ENCODE data around the gene THTPA.
"Not testable (repeated sequence)": the region's sequence is repeated elsewhere in the genome, so short reads cannot be mapped to it uniquely, and the experiment has no call there.

THTPA gene

DNA sequence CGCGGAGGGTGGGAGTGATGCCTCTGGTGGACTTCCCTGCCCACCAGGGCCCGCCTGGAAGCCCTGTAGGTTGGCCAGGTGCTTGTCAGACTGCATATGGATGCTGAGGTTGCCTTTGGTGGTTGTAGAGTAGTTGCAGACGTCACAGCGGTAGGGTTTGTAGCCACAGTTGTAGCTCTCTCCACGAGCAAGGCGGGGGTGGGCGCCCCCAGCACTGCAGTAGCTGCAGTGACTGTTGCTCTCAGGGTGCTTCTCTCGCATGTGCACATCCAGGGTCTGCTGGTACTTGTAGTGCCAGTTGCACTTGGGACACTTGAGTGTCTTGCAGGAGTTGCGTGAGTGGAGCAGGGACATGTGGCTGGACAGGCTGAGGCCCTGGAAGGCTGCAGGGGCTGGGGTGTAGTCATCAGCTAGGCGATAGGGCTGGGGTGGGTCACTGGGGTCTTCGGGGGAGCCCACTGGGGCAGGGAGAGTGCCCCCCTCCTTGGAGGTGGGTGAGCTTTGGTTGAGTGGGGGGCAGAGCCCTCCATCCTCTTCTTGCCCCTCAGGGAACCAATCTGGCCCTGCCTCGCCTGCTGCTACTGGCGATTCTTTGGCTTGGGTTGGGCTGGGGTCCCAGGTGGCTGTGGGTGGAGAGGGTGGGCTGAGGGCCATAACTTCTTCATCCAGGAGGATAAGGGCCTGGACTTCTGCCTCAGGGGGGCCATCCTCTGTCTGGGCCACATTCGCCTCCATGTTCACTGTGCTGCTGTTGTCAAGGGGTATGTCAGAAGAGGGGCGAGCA is 22.2 kb upstream of the THTPA start:
- no peak for DNase-seq (ENCODE audit: low read depth in 2 of 2)

DNA sequence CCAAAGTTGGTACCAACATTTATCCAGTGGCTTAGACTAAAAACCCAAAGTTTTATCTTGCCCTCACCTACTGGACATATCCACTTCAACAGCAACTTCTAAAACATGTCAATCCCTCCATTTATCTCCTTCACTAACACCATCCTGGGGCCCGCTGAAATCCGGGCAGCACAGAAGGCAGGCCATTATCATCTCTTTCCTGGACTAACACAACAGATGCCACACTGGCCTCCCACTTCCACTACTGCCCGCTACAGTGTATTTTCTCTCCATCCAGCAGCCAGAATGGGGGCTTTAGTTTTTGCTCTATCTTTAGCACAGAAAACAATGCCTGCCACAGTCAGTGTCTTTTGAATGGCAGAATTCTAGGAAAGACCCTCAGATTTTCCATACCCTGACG is 20.1 kb upstream of the THTPA start:
- no peak for DNase-seq (ENCODE audit: low read depth in 2 of 2)

DNA sequence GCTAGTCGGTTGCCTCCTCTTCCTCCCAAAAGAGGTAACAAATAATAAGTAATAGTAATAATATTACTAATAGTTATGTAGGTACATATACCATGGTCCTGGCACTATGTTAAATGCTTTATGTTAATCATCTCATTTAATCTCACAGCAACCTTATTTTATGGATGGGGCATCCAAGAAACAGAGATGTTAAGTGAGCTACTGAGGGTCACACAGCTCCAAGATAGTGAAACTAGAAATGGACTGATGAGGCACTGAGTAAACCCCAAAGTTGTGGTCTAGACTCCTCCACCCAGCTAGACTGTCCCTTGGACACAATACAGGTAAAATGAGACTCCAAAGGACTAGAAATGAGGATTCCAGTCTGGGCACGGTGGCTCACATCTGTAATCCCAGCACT is 19.6 kb upstream of the THTPA start:
- DNase-seq (ENCODE audit: low read depth in 2 of 2) = no peak

DNA sequence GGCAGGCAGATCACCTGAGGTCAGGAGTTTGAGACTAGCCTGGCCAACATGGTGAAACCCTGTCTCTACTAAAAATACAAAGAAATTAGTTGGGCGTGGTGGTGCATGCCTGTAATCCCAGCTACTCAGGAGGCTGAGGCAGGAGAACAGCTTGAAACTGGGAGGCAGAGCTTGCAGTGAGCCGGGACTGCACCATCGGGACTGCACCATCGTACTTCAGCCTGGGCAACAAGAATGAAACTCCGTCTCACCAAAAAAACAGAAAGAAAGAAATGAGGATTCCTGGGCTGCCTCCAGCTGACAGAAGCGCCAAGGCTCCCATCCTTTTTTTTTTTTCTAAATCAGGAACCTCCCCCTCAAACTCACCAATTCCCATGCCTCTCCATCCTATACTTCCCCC is 19.2 kb upstream of the THTPA start:
- DNase-seq (ENCODE audit: low read depth in 2 of 2) = not testable (repeated sequence)

DNA sequence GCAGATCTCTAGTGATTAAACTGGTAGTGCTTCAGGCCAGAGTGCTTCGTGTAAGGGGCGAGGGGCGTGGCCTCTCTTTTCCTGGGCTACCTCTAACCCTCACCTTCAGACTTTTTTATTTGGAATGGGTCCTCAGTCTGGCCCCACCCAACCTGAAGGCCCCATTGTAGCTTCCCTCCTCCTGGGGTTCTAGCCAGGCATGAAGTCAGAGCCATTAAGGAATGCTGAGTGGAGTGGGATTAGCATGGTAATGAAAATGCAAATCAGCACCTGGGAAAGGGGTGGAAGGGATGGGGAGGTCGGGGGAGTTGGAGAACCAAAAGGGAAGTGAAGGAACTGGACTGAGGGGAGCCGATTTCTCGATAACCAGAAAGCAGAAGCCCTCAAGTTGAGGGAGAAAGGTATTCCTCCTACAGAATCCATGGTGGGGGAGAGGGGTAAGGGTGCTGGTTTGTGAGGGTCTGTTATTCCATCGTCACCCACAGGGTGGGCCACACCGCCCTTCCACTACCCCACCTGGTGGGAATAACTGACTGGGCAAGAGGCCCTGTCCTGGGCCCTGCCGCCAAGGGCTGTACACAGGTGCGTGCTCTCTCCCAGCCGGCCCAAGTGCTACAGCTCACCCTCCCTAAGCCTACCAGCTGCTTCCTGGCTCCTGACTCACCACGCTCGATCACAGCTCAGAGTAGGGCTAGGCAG is 18.6 kb upstream of the THTPA start:
- no peak for DNase-seq (ENCODE audit: low read depth in 2 of 2)

DNA sequence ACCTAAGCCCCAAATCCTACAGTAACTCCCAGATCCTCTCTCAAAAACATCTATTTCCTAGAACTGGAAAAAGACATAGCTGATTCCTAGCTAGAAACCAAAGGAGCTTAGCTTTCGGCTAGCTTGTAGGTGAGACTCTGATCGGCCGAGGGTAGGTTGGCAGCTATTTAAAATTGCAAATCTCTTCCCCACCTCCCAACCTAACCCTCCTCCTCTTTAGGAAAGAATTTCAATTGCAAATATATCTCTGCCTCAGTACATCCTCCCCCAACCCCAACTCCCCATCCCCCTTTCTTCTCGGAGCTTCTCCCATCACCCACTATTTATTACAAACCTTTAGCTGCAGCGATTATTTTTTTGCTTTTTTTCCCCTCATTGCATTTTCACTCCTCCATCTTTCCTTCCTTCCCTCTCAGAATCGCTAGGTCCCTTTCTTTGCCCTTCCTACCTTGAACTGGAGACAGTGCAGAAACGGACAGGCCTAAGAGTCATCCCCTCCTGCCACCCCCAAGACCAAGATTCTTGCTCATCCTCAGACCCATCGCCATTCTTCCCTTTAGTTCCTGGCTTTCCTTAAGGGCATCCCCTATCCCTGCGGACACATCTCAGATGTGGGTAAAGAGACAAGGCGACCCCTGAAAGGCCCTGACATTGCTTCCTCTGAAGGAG is 17.9 kb upstream of the THTPA start:
- DNase-seq (ENCODE audit: low read depth in 2 of 2) = no peak

DNA sequence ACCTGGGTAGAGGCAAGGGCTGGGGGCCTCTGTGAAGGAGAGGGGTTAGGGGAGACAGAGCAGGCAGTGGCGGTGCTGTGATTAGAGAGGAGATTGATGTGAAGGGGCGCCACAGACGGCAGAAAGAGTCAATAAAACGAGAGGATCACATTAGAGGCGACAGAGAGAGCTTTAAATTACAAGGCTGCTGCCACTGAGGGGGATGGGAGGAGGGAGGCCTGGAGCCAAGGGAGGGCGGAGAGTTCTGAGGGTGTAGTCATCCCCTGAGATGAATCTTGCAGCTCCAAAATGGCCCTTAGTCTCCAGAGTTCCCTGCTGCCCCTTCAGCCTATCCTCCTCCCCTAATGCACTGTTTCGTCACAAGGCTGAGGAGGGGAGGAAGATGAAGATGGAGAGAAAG is 17.3 kb upstream of the THTPA start:
- no peak for DNase-seq (ENCODE audit: low read depth in 2 of 2)

DNA sequence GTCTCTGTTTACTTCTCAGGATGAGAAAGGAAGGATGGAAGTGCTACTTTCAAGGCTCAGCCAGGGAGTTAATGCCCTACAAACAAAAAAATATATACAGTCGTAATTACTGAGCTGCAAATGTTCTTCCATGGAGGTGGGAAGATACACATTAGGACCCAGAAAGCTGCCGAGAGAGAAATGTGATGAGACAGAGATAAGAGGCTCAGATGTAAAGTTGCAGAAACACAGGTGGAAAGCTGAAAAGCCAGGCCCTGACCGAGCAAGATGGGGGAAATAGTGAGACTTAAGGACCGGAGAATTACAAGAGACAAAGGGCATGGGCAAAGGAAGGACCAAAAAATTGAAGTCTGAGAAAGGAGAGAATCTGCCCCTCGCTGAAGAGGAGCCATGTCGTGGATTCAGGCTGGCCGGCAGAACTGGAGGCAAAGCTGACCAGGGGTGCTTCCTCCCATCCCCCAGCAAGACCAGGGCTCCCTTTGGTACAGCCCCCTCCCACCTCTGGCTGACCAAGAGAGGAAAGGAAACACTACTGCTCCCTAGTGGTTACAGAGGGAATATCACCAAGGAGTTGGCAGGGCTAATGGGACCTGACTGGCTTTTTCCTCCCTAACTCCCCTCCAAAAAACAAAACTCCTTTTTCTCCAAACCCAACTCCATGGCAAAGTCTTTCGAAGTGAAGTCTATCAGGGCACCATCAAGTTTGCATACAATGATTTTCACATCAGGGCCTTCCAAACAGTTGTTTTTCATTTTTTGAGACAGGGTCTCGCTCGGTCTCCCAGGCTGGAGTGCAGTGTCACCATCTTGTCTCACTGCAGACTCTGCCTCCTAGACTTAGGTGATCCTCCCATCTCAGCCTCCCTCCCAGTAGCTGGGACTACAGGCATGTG is 16.6 kb upstream of the THTPA start:
- DNase-seq (ENCODE audit: low read depth in 2 of 2) = no peak

DNA sequence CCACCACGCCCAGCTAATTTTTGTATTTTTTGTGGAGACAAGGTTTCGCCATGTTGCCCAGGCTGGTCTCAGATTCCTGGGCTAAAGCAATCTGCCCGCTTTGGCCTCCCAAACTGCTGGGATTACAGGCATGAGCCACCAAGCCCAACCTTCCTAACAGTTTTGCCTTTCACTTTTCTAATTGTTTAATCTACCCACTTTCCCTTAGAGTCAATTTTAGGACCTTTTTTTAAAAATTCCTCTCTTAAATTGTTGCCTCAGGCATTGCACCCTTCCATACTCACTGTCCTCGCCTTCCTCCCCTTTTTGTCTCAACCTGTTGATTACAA is 16.0 kb upstream of the THTPA start:
- DNase-seq (ENCODE audit: low read depth in 2 of 2) = no peak

DNA sequence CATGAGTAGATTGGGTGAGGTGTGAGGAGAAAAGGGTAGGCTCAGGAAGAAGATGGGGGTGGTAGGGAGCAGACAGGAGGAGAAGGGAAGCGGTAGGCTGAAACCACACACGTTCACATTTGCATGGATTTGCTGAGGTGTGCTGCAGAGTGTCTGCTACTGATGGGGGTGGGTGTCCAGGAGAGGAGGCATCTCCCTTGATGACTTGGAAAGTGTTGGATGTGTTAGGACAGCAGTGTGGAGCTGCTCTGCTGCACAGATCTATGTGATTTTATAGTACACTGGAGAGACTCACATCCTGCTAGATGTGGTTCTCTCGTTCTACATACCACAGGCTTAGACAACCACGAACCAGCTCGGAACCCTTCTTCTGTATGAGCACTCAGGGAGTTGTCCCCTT is 13.8 kb upstream of the THTPA start:
- DNase-seq (ENCODE audit: low read depth in 2 of 2) = no peak

DNA sequence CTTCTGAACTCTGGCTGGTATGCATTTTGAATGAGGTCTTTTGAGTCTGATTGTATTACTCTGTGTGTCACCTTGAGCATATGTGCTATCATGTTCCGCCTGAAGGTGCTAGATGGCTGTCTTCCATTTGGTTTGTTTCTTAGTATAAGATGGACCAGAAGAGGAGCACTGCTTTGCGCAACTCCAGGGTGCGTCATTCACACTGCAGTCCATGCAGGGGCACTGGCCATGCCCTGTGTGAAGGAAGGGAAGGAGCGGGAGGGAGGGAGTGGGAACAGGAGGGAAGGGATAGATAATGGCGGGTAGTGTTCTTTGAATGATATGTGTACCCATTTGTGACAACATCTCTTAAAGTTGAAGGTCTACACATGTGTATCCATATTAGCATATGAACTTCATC is 12.7 kb upstream of the THTPA start:
- DNase-seq (ENCODE audit: low read depth in 2 of 2) = no peak

DNA sequence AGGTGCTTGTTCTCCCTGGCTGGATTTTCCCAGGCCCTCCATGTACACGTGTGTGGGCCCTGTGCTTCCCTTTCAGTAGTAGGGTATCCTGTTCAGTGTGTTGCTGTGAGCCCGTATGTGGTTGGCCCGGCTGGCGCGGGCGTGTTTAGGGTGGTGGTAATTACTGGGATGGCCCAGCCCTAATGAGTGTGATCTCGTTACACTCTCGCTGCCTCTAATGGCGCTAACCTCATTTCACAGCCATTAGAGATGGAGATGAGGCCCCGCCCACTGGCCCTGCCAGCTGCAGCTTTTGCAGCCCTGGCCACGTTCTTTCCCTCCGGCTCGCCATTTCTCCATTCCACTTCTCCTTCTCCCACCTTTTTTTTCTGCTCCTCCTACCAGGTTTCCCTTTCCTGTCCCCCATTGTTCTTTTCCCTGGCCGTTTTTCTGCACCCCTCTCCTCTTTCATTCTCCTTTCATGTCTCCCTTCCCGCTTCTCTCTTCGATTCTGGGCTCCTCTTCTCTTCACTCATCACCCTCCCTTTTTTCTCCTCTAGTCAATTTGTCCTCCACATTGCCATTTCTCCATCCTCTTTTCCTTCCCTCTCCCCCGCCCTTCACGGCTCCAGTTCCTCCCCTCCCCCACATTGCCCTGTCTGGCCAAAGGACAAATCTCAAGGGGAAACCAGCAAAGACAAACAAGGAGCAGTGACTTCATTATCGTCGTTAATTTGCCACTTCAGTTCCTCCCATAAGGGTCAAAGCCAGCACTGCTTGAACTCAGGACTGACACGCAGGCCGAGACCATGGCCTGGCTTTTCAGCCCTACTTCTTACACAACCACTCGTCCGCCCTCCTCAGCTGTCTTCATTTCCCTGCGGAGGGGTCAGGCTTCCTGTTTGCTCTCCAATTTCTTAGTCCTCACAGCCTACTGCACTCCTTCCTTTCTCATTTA is 11.3 kb upstream of the THTPA start:
- DNase-seq (ENCODE audit: low read depth in 2 of 2) = no peak

DNA sequence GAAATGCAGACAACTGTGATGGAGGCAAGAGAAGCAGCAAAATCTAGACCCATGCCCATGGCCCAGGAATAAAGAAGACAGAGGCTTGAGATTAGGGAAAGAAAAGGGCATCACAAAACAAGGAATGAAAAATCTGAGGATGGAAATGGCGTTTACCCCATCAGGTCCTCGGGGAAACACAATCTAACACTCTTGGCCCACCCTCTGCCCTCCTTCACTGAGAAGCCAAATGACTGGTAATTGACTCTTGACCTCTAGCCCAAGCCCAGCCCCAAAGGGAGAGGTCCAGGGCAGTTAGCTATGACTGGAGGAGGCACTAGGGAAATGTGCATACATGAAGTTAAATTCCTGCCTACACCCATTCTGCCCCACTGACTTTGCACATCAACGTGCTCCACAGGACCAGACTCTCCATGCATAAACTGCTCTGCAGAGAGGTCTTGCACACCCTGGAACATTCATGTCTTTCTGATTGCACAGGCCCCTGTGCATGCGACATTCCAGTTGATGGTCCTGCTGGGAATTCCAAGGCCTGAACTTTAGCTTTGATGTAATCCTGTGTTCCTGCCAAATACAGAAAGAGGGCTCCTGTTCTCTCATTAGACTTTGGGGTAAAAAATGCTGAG is 10.2 kb upstream of the THTPA start:
- no peak for DNase-seq (ENCODE audit: low read depth in 2 of 2)

DNA sequence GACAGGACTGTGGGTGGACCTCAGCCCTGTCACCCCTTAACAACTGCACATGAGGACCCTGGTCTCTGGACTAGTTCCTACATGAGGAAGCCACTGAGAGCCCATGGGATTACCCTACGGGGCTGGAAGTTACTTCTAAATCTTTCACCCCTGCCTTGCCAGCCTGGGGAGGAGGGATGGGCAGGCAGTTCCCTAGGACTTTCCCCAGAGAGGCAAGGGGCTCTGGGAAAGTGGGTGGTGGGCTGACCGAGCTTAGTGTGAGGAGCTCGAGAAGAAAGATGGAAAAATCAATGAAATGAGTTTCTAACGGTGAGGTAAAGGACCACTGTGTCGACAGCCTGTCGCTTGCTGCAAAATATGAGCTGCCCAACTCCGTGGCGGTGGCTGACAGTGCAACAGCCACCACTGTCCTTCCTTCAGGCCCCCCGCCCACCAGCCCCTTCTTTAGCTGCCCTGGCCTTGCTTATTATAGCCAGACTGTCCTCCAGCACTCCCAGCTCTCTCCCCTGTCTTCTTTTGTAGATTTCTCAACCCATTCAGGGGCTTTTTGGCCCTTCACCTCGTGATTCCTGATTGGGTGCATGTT is 9.5 kb upstream of the THTPA start:
- no peak for DNase-seq (ENCODE audit: low read depth in 2 of 2)

DNA sequence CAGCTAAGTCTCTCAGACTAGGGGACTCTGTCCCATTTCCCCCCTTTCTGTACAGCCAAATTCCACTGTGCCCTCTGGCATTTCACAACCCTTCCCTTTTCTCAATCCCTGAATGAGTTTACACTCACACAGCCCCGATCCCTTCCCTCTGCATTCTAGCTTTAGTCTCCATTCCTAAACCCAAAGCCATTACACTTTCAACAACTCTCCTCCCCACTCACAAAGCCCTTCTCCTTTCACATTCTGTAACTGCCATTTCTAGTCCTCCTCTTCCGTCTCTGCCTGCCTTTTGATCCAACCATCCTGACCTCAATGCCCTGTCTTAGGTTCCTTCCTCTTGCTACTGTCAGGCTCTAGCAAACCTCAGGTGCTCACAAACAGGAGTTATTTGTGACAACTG is 8.1 kb upstream of the THTPA start:
- DNase-seq (ENCODE audit: low read depth in 2 of 2) = no peak

DNA sequence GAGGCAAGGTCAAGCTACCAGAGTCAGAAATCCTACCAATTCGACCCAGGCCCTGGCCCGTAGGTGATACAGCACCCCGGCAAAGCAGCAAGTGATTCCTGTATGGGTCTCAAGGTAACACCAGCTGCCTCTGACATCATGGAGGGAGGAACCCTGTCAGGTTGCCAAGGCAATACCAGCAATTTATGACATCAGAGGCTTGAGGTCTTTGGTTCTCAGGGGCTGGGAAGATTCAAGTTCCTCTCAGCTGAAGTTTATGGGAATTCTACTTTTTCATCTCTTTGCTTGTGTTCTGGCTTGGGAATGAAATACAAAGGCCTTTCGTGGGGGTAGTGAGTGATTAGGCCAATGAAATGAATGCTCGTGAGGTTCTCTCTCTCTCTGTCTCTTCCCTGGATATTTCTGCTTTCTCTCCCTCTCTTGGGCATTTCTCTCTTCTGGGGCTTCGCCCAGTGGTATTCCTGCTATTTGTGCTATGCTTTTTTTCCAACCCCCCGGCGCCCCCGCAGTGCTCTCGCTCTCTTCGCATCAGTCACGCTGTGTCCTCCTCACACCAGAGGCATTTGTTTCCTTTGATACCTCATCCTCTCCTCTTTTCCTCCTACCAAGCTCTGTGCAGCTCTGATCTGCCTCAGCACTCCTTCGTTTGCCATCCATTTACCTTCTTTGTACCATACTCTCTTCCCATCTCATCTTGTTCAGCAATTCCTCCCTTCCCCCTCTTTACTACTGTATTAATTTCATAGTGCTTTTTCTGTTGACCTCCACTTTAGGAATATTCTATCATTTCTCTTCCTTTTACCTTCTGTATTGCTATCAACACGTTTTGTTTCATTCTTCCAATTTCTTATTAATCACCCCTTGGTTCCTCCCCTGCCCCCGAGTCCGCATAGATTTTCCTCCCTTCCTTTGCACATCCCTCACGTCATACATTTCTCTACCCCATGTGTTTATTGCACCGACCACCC is 7.4 kb upstream of the THTPA start:
- DNase-seq (ENCODE audit: low read depth in 2 of 2) = no peak

DNA sequence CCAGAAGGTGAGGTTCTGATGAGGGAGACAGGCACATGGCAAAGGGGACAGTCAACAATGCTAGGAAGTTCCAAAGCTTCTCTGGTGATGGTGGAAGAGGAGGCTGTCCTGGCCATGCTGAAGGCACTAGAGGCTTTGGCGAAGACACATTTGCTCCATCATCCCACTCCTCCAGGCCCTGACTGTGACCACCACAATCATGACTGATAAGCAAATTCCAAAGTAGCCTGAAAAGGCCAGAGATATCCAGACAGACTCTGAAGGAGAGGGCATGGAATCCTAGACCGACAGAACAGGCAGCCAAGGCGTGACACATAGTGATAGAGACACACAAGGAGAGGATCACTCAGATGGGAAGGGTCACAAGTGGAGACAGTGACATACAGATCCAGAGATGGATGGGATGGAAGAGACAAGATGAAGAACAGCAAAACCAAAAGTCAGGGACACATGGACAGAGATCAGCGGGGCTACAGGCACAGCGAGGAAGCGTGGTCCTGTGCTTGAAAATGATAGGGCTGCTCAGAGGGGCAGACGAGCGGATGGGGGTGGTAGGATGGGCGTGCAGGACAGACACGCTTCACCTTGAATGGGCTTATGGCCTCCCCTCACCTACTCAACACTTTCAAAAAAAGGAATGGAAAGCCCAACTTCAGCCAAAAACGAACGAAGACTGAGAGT is 5.8 kb upstream of the THTPA start:
- no peak for DNase-seq (ENCODE audit: low read depth in 2 of 2)

DNA sequence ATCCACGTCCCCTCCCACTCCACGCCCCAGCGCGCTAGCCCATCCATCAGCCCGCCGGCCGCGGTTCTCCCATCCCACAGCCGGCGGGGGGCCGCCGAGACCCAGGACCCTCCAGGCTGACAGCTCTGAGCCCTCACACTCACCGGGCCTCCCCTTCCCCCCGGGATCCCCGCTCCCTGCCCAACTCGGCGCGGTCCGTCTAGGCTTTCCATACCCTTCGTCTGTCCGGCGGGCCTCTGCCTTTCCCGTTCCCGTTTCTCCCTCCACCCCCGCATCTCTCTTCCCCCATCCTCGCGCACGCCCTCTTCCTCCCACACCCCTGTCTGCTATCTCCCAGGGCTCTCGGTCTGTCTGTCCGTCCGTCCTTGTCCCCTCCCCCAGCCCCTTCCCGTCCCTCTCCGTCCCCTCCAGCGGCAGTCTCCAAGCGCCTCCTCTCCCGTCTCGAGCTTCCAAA is 5.2 kb upstream of the THTPA start:
- DNase-seq (ENCODE audit: low read depth in 2 of 2) = no peak

Measured in stimulated activated CD4-positive, alpha-beta T cell treated with anti-CD3 and anti-CD28 coated beads, Interleukin-4, amount 100 ng/mL, for 48 hours (primary cell).